Caco-2 (cell line): Measurements from ENCODE around the gene ZNF19. TPM values are rescaled to one million over a fixed set of nuclear protein-coding genes. Genes with fewer than 3 reads are reported as not detected.

ENCODE experiments used
- BruUV-seq: library from RNA; stranded (reverse); fragments of 400-500 nt; replicated peaks from 2 replicates; lab custom pipeline; 2021; lab: Mats Ljungman, UMichigan
- CTCF ChIA-PET: fragments of 300-600 bp; sonication (Branson Sonifier 250); formaldehyde crosslinking; loops from one replicate; lab custom pipeline; 2022; ENCODE audit warnings: antibody characterized with exemption; lab: Charles Lee
- POLR2A ChIA-PET: fragments of 300-600 bp; sonication (Branson Sonifier 250); formaldehyde crosslinking; loops from one replicate; lab custom pipeline; 2022; ENCODE audit warnings: antibody characterized with exemption; lab: Charles Lee
- DNase-seq, 2 experiments: peaks; one replicate each; pipeline versions ENCODE4 v3.0.0 to v3.0.0-alpha.2; 2020 to 2022
- H3K27me3 ChIP-seq: replicated peaks from 2 replicates; pipeline ENCODE4 v1.6.0; 2011; ENCODE audit warnings: low read length; ENCODE audit not compliant: control insufficient read depth, insufficient read depth
- H3K36me3 ChIP-seq: 2 replicates; pipeline ENCODE4 v1.5.1; 2011; ENCODE audit warnings: low read length; ENCODE audit not compliant: control insufficient read depth, insufficient read depth
- H3K4me1 ChIP-seq: fragments of 250-450 bp; sonication (Bioruptor Pico); 2 replicates; pipeline ENCODE4 v1.5.1; 2020; ENCODE audit warnings: mild to moderate bottlenecking
- H3K4me3 ChIP-seq: 2 replicates; pipeline ENCODE4 v1.5.1; 2011; ENCODE audit warnings: low read depth, mild to moderate bottlenecking, control low read depth, low read length
- H3K9me3 ChIP-seq: fragments of 250-450 bp; sonication (Bioruptor Pico); 2 replicates; pipeline ENCODE4 v1.5.1; 2020; ENCODE audit warnings: mild to moderate bottlenecking, moderate library complexity
- H3K27ac Mint-ChIP-seq: one replicate; pipeline ENCODE4 v1.8.0; 2022; ENCODE audit warnings: mixed read lengths; ENCODE audit not compliant: unreplicated experiment
- H3K27me3 Mint-ChIP-seq: one replicate; pipeline ENCODE4 v1.8.0; 2022; ENCODE audit warnings: mixed read lengths; ENCODE audit not compliant: insufficient read depth, unreplicated experiment
- H3K36me3 Mint-ChIP-seq: one replicate; pipeline ENCODE4 v1.8.0; 2022; ENCODE audit warnings: mild to moderate bottlenecking, mixed read lengths; ENCODE audit not compliant: insufficient read depth, unreplicated experiment
- H3K4me1 Mint-ChIP-seq: one replicate; pipeline ENCODE4 v1.8.0; 2022; ENCODE audit warnings: low read depth, mixed read lengths; ENCODE audit not compliant: unreplicated experiment
- H3K4me3 Mint-ChIP-seq: one replicate; pipeline ENCODE4 v1.8.0; 2022; ENCODE audit warnings: mild to moderate bottlenecking, moderate library complexity, mixed read lengths; ENCODE audit not compliant: unreplicated experiment
- H3K9me3 Mint-ChIP-seq: one replicate; pipeline ENCODE4 v1.8.0; 2022; ENCODE audit warnings: mixed read lengths; ENCODE audit not compliant: unreplicated experiment
- intact Hi-C: fragments of 100-400 bp; cut with micrococcal nuclease; formaldehyde crosslinking; loops from one replicate; pipeline ENCODE4 v1.10.0; 2022; ENCODE audit not compliant: unreplicated experiment
- total RNA-seq: library from RNA; stranded (reverse); gene quantifications from 2 replicates; pipeline ENCODE4 v1.2.3, GENCODE V29; 2022
- TF ChIP-seq, protein P1 (sequence below), 2 experiments: fragments of 200-600 bp in 1 of 2; IDR thresholded peaks; 1 replicate in 1 of 2; 2 replicates in 1 of 2; pipeline versions ENCODE4 v1.5.1 to v1.8.0; 2011 to 2022; ENCODE audit warnings: antibody characterized with exemption in 1 of 2, control low read depth in 1 of 2, inconsistent platforms in 1 of 2, low read depth in 1 of 2, low read length in 1 of 2, mild to moderate bottlenecking in 1 of 2, moderate library complexity in 1 of 2; ENCODE audit not compliant: insufficient read depth in 1 of 2, severe bottlenecking in 1 of 2, unreplicated experiment in 1 of 2

The ZNF19 gene
- total RNA-seq, 1 experiment from 2014 or later = 5.1 TPM

DNA sequence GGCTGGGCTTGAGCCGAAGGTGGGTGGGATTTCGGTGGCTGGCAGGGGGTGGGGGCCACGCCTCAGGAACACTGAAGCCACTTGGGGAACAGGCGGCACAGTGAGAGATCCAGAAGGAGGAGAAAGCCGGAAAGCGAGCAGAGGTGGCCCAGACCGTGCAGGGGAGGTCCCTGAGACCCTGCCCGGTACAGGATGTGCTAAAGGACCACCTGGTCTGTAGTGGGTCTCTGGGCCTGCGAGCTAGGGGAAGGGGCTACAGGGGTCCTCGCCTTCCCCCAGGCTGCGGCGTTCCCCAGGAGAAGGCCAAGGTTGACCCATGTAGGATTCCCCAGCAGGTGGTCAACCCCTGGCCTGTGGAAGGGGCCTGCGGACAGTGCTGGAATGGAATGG lies 47.1 kb downstream of the ZNF19 start, which contains the start of gene TLE7:
Gene TLE7, minus strand, starts transcription at position 4 of the 390 bp plus-strand sequence. CDS start 8,730 bp downstream, outside the sequence.
- no peaks in the 10 kb centered on the region for H3K36me3 ChIP-seq
- H3K27ac Mint-ChIP-seq = no peak within 1 kb of the TSS
- no peaks in the 10 kb centered on the region for H3K36me3 Mint-ChIP-seq
- no peak within 1 kb of the TSS for H3K4me3 ChIP-seq
- H3K9me3 Mint-ChIP-seq = peaks cover 19% of the 10 kb centered on the region
- TF ChIP-seq, protein P1, sequence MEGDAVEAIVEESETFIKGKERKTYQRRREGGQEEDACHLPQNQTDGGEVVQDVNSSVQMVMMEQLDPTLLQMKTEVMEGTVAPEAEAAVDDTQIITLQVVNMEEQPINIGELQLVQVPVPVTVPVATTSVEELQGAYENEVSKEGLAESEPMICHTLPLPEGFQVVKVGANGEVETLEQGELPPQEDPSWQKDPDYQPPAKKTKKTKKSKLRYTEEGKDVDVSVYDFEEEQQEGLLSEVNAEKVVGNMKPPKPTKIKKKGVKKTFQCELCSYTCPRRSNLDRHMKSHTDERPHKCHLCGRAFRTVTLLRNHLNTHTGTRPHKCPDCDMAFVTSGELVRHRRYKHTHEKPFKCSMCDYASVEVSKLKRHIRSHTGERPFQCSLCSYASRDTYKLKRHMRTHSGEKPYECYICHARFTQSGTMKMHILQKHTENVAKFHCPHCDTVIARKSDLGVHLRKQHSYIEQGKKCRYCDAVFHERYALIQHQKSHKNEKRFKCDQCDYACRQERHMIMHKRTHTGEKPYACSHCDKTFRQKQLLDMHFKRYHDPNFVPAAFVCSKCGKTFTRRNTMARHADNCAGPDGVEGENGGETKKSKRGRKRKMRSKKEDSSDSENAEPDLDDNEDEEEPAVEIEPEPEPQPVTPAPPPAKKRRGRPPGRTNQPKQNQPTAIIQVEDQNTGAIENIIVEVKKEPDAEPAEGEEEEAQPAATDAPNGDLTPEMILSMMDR (IDR thresholded peaks at IDR 0.05; ENCODE audit: insufficient read depth in 1 of 2, low read depth in 1 of 2, low read length in 1 of 2, severe bottlenecking in 1 of 2, unreplicated experiment in 1 of 2) = no peak
- POLR2A ChIA-PET = no interaction called here
- H3K4me3 Mint-ChIP-seq = no peak within 1 kb of the TSS
- H3K27me3 Mint-ChIP-seq = peaks cover 22% of the 10 kb centered on the region
- intact Hi-C loops = no loop called here
- no peaks in the 10 kb centered on the region for H3K4me1 Mint-ChIP-seq
- H3K27me3 ChIP-seq = no peaks in the 10 kb centered on the region
- BruUV-seq = no TSS peak
- DNase-seq = no peak
- no peaks in the 10 kb centered on the region for H3K4me1 ChIP-seq
- peaks cover 18% of the 10 kb centered on the region for H3K9me3 ChIP-seq
- CTCF ChIA-PET = no interaction called here

- CTCF ChIA-PET = no interaction called here
- peaks cover 19% of the 10 kb centered on the region for H3K9me3 Mint-ChIP-seq
- intact Hi-C loops = no loop called here
- no peaks in the 10 kb centered on the region for H3K36me3 Mint-ChIP-seq
- Histone ChIP-seq H3K4me3 (no peak overlapping the region), H3K36me3 (no peaks in the 10 kb centered on the region), H3K9me3 (peaks cover 13% of the 10 kb centered on the region), H3K27me3 (no peaks in the 10 kb centered on the region), H3K4me1 (no peaks in the 10 kb centered on the region)
- no peaks in the 10 kb centered on the region for H3K4me1 Mint-ChIP-seq
- H3K27ac Mint-ChIP-seq = no peak overlapping the region
- H3K4me3 Mint-ChIP-seq = no peak overlapping the region
- no peak for DNase-seq
- H3K27me3 Mint-ChIP-seq = peaks cover 22% of the 10 kb centered on the region
- POLR2A ChIA-PET = no interaction called here
- no TSS peak for BruUV-seq
- TF ChIP-seq, protein P1 (IDR thresholded peaks at IDR 0.05; ENCODE audit: insufficient read depth in 1 of 2, low read depth in 1 of 2, low read length in 1 of 2, severe bottlenecking in 1 of 2, unreplicated experiment in 1 of 2) = peak in 1 of 2 experiments; percentile 23
Observed at GRCh38 chr16:71441348-71442050, 47.6 kb downstream of the ZNF19 start.

DNA sequence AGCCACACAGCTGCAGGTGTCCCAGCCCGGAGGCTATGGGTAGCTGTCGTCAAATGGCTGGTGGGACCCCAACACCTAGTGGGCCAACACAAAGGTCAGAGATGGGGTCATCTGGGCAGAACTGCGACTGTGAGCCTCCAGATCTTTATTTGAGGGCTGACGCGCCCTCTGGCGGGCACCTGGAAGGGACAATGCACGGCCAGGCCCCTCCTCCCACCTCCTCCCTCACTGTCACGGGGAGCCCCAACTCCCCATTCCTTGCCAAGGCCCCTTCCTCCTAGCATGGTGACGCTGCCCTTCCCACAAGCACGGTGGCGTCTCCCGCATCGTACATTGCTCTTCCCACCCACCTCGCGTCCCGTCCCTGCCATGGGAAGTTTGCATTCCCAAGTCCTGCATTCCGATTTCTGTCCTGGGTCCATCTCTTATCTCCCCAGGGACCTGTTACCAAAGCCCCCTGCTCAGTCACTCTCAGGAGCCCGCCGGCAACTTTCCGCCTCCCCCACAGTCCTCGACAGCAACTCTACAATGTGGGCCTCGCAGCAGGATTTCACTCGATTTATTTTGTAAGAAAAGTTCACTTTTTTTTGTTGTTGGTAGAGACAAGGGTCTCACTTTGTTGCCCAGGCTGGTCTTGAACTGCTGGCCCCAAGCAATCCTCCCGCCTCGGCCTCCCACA lies 48.3 kb downstream of the ZNF19 start:
- peak in 1 of 2 experiments; percentile 28 for DNase-seq
- no peak overlapping the region for H3K4me3 Mint-ChIP-seq
- peaks cover 17% of the 10 kb centered on the region for H3K9me3 Mint-ChIP-seq
- no peaks in the 10 kb centered on the region for H3K36me3 ChIP-seq
- H3K4me1 ChIP-seq = no peaks in the 10 kb centered on the region
- no peak overlapping the region for H3K27ac Mint-ChIP-seq
- intact Hi-C loops = no loop called here
- H3K27me3 Mint-ChIP-seq = peaks cover 22% of the 10 kb centered on the region
- no peaks in the 10 kb centered on the region for H3K36me3 Mint-ChIP-seq
- CTCF ChIA-PET = interaction anchor here (0.6 kb wide), 1 partner anchor 169 kb away, joined by 8 read pairs; no protein-coding TSS in a partner anchor
- no peaks in the 10 kb centered on the region for H3K27me3 ChIP-seq
- BruUV-seq = no TSS peak
- no peak overlapping the region for H3K4me3 ChIP-seq
- POLR2A ChIA-PET = no interaction called here
- H3K4me1 Mint-ChIP-seq = no peaks in the 10 kb centered on the region
- H3K9me3 ChIP-seq = peaks cover 7% of the 10 kb centered on the region; the same call in 1 of the 2 replicates
- TF ChIP-seq, protein P1 (IDR thresholded peaks at IDR 0.05; ENCODE audit: insufficient read depth in 1 of 2, low read depth in 1 of 2, low read length in 1 of 2, severe bottlenecking in 1 of 2, unreplicated experiment in 1 of 2) = peak; percentile 30 to 40
